Islet precursor cell (in vitro differentiated cells): ENCODE measurements around the gene DHX35.

Experiments
- DNase-seq: peaks from one replicate; pipeline ENCODE4 v3.0.0-alpha.2; 2018

Gene DHX35

DNA sequence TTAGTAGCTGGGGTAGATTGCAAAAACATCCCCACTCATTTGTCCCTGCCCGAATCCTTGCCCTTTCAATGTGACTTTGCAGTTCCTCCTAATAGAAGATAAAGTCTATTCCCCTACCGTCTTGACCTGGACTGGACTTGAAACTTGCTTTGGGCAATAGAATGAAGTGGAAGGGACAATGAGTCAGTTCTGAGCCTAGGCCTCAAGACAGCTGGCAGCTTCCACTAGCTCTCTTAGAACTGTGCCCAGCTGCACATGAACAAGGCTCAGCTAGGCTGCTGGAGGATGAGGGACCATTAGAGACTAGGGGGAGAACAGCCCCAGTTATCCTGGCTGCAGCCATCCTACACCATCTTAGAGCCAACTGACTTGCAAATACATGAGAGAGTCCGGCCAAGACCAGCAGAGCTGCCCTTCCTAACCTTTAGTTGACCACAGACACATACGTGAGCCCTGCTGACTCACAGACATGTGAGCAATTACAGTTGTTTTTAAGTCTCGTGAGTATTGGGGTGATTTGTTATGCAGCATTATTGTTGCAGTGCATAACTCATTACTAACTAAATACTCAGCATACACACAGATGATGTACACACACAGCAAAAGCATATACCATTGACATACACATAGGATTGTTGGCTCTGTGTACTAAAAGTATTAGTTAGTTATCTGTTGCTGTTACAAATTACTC lies 105.5 kb downstream of the DHX35 start:
- DNase-seq = no peak

DNA sequence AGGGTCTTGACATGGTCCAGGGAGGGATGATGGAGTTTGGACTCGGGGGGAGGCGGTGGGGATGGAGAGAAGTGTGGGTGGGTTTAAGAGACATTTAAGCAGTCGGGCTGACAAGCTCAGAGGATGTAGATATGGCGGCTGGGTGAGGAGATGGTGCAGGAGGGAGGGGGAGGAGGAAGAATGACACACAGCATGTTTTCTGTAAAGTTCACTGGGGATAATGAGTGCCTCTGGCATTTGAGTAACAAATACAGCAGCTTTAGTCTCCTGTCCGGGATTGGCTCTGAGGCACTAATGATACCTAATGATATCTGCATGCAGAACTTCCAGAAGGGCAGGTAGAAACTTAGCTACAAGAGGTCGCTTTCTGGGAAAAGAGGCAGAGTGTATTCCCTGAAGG lies 107.8 kb downstream of the DHX35 start:
- no peak for DNase-seq

DNA sequence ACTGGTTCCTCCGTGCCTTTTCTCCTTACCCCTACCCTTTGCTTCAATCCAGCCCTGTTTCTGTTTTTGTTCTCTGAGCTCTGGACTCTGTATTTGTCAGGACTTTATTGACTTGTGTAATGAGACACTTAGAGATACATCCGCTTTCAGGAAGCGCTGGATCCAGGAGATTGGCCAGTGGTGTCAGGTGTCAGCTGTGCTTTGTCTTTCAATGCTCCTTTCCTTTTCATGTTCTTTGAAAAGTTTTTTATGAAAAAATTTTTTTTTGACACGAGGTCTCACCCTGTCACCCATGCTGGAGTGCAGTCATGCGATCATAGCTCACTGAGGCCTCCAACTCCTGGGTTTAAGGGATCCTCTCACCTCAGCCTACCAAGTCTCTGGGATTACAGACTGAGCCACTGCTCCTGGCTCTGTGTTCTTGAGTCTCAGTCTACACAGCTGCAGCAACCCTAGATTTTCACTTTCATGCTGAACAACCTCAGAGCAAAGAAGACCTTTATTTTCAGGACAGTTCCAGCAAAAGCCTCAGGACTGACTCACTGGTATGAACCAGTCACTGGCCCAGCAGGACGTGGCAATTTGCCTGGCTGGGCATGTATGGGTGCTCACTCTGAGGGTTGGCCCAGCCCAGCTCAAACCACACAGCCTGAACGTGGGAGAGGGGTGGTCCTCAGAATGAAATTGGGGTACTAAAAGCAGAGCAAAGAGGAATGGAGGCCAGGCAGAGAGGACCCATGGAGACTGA lies 108.5 kb downstream of the DHX35 start:
- DNase-seq = no peak

DNA sequence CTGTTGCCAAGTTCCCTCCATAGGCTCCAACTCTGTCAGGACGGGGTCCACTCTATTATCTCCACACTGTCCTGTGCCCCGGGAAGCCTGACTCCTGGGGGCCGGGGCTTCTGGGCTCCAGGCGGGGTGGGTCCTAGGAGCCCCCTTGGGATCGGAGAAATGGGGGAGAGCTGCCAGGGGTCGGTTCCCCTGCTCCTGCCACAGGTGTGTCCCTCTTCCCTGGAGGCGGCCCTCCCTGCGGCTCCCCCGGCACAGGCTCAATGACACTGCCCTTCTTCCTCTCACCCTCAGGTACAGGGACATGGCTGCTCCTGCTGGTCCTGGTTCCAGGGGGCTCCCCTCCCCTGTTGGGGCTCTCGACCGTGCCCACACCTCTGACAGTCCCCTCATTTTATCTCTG lies 110.0 kb downstream of the DHX35 start:
- no peak for DNase-seq

DNA sequence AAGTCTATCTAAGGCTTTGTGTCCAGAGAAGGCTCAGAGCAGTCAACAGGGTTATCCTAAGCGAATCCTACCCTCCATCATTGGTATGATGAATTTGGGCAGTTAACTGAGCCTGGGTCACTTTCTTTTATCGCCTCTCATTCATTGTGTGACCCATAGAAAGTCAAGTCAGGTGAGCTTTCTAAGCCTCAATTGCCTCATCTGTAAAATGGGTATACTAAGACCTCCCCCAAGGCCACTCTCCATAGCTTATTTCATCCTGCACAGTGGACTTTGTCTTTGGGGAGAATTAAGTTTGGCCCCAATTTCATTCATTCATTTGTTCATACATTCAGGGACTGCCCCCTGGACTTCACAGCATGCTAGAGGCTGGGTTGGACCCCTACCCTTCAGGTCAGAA lies 110.5 kb downstream of the DHX35 start:
- DNase-seq = no peak

DNA sequence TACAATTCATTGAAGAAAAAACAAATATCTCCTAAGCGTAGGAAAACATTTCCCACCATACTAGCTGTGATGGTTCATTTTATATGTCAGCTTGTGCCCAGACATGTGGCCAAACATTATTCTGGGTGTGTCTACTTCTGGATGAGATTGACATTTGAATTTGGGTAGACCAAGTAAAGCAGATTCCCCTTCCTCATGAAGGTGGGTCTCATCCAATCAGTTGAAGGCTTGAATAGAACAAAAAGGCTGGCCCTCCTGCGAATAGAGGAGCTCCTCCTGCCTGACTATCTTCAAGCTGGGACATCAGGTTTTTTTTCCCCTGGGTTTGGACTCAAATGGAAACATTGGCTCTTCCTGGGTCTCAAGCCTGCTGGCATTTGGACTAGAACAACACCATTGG lies 113.6 kb downstream of the DHX35 start:
- DNase-seq = no peak

DNA sequence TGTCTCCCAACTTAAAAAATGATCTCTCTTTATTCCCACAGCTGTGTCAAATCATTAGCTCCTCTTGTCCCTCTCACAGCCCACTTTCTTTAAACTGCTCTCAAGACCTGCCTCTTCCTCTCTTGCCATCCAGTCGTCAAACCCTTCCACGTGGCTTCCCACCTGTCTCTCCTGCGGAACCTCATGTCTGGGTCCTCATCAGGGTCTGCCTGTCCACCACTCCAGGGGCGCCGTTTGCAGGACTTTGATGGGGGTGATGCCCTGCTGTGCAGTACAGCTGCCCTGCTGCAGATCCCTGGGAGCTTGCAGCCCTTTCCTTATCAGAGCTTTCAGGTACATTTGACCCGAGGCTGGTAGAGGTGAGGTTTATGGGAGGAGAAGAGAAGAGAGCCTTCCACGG lies 114.8 kb downstream of the DHX35 start:
- DNase-seq = no peak

DNA sequence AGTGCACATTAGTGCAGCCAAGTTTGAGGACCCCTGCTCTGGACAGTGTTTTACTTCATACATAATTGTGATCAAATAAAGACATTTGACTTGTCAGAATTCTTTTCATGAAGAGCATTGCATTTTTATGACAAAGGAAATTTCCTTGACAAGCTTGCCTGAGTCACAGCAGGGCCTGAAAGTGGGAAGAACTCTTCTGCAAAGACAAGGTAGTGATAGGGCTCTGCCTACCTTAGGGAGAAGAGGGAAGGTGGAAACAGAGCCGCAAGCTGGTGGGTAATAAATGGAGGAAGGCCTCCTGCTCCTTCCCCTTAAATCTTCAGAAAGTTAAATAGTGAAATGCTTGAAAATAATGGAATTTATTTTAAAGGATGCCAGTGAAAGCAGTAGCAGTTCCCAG lies 118.2 kb downstream of the DHX35 start:
- no peak for DNase-seq

DNA sequence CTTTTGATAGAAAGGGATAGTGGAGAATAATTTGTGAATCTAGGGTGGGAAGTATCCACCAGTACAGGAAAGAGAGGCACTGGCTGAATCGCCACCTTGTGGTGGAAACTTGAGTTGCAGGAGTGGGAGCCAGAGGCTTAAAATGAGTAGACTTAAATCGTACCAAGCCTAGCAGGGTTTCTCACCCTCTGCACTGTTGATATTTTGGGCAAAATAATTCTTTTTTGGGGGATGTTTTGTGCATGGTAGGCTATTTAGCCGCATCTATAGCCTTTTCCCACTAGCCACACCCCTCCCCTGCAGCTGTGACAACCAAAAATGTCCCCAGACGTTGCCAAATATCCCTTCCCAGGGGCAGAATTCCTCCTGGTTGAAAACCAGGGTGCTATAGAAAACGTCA lies 119.1 kb downstream of the DHX35 start:
- DNase-seq = peak; percentile 84

DNA sequence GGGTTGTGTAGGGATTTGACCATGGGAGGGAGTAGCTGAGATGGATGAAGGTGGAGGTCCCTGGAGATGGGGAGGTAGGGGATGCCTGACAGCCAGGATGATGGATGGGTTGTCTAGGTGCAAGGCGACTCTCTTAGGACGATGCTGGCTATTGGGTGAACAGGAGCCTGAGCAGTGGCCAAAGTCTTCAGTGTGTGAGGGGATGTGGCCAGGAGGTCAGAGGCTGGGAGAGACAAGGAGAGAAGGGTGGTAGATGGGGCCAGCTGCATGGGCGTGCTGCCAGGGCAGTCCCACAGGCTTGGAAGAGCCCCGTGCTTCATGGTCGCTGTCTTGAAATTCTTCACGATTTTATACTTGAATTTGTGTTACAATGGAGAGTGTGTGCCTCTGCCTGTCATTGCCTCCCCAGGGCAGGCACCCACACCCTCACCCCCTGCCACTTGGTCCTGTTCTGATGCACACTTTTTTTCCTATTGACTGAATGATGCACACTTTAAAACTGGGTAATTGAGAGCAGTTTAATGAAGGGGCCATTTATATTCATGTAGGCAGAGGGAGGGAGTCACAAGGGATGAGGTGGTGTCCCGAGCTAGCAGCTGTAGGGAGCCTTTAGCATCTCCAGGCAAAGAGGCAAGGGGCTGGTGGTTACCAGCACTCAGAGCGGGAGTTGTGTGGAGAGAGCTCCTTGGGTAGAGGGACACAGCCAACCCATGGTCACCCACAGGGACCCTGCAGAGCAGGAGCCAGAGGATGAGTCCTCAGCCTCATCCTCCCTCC lies 120.7 kb downstream of the DHX35 start:
- no peak for DNase-seq

DNA sequence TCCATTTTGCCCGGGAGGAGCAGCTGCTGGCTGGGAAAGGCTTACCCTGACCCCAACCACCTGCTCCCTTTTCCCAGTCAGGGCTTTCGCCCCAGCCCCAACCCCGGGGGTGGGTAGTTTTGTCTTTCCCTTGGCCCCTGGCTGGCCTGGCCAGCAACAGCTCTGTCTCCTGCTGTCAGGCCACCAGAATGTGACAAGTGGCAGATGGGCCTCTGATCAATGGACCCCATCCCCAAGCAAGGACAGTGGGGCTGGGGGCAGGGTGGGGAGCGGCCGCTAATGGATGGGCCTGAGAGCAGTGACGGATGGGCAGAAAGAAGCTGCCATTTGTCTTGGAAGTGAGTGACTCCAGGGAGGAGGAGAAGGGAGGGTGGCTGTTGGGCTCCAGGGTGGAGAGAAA lies 121.6 kb downstream of the DHX35 start:
- no peak for DNase-seq

DNA sequence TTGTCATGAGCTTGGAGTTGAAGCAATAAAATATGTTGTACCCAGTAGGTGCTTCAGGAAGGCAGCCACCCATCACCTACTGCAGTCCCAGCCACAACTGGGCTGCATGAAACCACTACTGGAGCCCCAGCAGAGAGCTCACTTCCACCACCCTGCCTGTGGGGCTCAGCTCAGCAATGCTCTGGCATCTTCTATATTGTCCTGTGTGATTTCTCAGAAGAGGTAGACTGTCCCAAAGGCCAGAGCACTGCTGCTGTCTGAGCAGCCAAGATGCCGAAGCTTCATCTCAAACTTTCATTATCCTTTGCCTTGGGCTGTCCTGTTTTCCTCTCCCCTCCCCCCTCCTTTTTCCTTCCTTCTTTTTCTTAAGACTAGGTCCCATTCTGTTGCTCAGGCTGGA lies 126.9 kb downstream of the DHX35 start:
- no peak for DNase-seq
